GM23248 (cell line): ENCODE data around the gene KRT78. TPM values are rescaled to one million over a fixed set of nuclear protein-coding genes. Genes with fewer than 3 reads are reported as not detected.

Experiments
- DNase-seq: peaks from one replicate; pipeline ENCODE4 v3.0.0-alpha.2; 2015
- H2AFZ ChIP-seq: fragments of 200-600 bp; sonication (generic); 2 replicates; pipeline ENCODE4 v1.6.1; 2016; ENCODE audit warnings: antibody characterized with exemption
- H3F3A ChIP-seq: fragments of 200-600 bp; sonication (generic); 2 replicates; pipeline ENCODE4 v1.6.1; 2016; ENCODE audit warnings: mild to moderate bottlenecking, antibody characterized with exemption, mixed run types; ENCODE audit not compliant: insufficient read depth
- H3K27ac ChIP-seq: fragments of 200-600 bp; sonication (generic); 2 replicates; pipeline ENCODE4 v1.5.1; 2016; ENCODE audit warnings: mild to moderate bottlenecking
- H3K27me3 ChIP-seq: fragments of 200-600 bp; sonication (generic); replicated peaks from 2 replicates; pipeline ENCODE4 v1.6.1; 2016; ENCODE audit warnings: mild to moderate bottlenecking; ENCODE audit not compliant: insufficient read depth
- H3K36me3 ChIP-seq: fragments of 200-600 bp; sonication (generic); 2 replicates; pipeline ENCODE4 v1.6.1; 2016; ENCODE audit warnings: low read depth, mild to moderate bottlenecking
- H3K4me1 ChIP-seq: fragments of 200-600 bp; sonication (generic); 2 replicates; pipeline ENCODE4 v1.6.1; 2016; ENCODE audit warnings: mild to moderate bottlenecking; ENCODE audit not compliant: insufficient read depth
- H3K4me2 ChIP-seq: fragments of 200-600 bp; sonication (generic); one replicate; pipeline ENCODE4 v1.6.1; 2016; ENCODE audit warnings: mild to moderate bottlenecking; ENCODE audit not compliant: unreplicated experiment
- H3K4me3 ChIP-seq: fragments of 200-600 bp; sonication (generic); 2 replicates; pipeline ENCODE4 v1.5.1; 2016; ENCODE audit warnings: mild to moderate bottlenecking
- H3K79me2 ChIP-seq: fragments of 200-600 bp; sonication (generic); 2 replicates; pipeline ENCODE4 v1.6.1; 2016; ENCODE audit warnings: mild to moderate bottlenecking; ENCODE audit not compliant: insufficient read depth
- H3K9ac ChIP-seq: fragments of 200-600 bp; sonication (generic); 2 replicates; pipeline ENCODE4 v1.6.1; 2016; ENCODE audit warnings: mild to moderate bottlenecking
- H3K9me2 ChIP-seq: fragments of 200-600 bp; sonication (generic); 2 replicates; pipeline ENCODE4 v1.6.1; 2016; ENCODE audit warnings: mixed run types, mild to moderate bottlenecking, moderate library complexity; ENCODE audit not compliant: insufficient read depth
- H3K9me3 ChIP-seq: fragments of 200-600 bp; sonication (generic); one replicate; pipeline ENCODE4 v1.6.1; 2017; ENCODE audit warnings: low read depth
- H4K20me1 ChIP-seq: fragments of 200-600 bp; sonication (generic); 2 replicates; pipeline ENCODE4 v1.6.0; 2016; ENCODE audit not compliant: insufficient read depth
- EZH2 ChIP-seq: fragments of 200-600 bp; sonication (generic); IDR thresholded peaks from 2 replicates; pipeline ENCODE4 v1.6.1; 2018; ENCODE audit warnings: antibody characterized with exemption, mild to moderate bottlenecking; ENCODE audit not compliant: insufficient read depth, poor library complexity, severe bottlenecking
- EZH2phosphoT487 ChIP-seq: fragments of 200-600 bp; sonication (generic); IDR thresholded peaks from 2 replicates; pipeline ENCODE4 v1.6.1; 2018; ENCODE audit warnings: antibody characterized with exemption, moderate library complexity, mild to moderate bottlenecking, low read depth; ENCODE audit not compliant: insufficient read depth
- WGBS, 2 experiments: methylation state at CpG; one replicate each; pipeline ENCODE4 v1.1.6; 2015 to 2017; ENCODE audit warnings: low lambda C conversion rate in 2 of 2, low coverage in 1 of 2; ENCODE audit errors: missing lambda C conversion rate in 2 of 2; 5-methylcytosine and 5-hydroxymethylcytosine counted together
- in situ Hi-C: fragments of 300-500 bp; cut with MboI; formaldehyde crosslinking; loops from 2 replicates; pipeline ENCODE4 v1.15.0; 2020
- polyA plus RNA-seq: library from polyadenylated mRNA; unstranded; fragments of >200 nt; fragmentation: Nextera tagmentation; extraction: Ambion mirVana; gene quantifications from 2 replicates; pipeline ENCODE4 v1.2.1, GENCODE V29; 2016
- total RNA-seq: library from RNA; depleted of rRNA; stranded (reverse); fragments of >200 nt; shearing (Covaris generic); gene quantifications from 2 replicates; pipeline ENCODE4 v1.2.3, GENCODE V29; 2014

Gene KRT78
- total and polyA plus RNA-seq, 2 experiments from 2014 or later: not detected

- Histone ChIP-seq H3K4me1 (no peaks in the 10 kb centered on the region), H3K9me2 (no peaks in the 10 kb centered on the region), H3K27ac (no peak overlapping the region), H3K79me2 (no peaks in the 10 kb centered on the region), H3K4me2 (no peak overlapping the region), H3K9me3 (no peaks in the 10 kb centered on the region), H3K4me3 (no peak overlapping the region), H4K20me1 (no peaks in the 10 kb centered on the region), H3K36me3 (no peaks in the 10 kb centered on the region), H3K9ac (no peak overlapping the region), H3F3A (no peaks in the 10 kb centered on the region), H3K27me3 (peaks cover 16% of the 10 kb centered on the region; the same call in 1 of the 2 replicates), H2AFZ (no peak overlapping the region)
- TF ChIP-seq EZH2 (no peak), EZH2phosphoT487 (no peak)
- DNase-seq: no peak
- 45 to 53% methylated on average over 8 of the region's 8 CpGs for WGBS, 2 experiments
- in situ Hi-C loops: no loop called here
Observed at GRCh38 chr12:52846356-52846970, 2.3 kb downstream of the KRT78 start.

GRCh38 chr12:52845946-52846345 is 2.8 kb downstream of the KRT78 start:
- in situ Hi-C loops: no loop called here
- no peaks in the 10 kb centered on the region for H3K79me2 ChIP-seq
- no peaks in the 10 kb centered on the region for H3K4me1 ChIP-seq
- H3K9me3 ChIP-seq: no peaks in the 10 kb centered on the region
- WGBS, 2 experiments: 86 to 90% methylated on average over 1 of the region's 1 CpG
- no peak overlapping the region for H3K27ac ChIP-seq
- DNase-seq: no peak
- no peaks in the 10 kb centered on the region for H4K20me1 ChIP-seq
- TF ChIP-seq EZH2: no peak
- TF ChIP-seq EZH2phosphoT487: no peak
- H3K27me3 ChIP-seq: peaks cover 10% of the 10 kb centered on the region; the same call in 1 of the 2 replicates
- no peak overlapping the region for H3K4me2 ChIP-seq
- H2AFZ ChIP-seq: no peak overlapping the region
- no peaks in the 10 kb centered on the region for H3F3A ChIP-seq
- no peak overlapping the region for H3K9ac ChIP-seq
- H3K9me2 ChIP-seq: no peaks in the 10 kb centered on the region
- no peak overlapping the region for H3K4me3 ChIP-seq
- H3K36me3 ChIP-seq: no peaks in the 10 kb centered on the region

- in situ Hi-C loops: no loop called here
- H3K79me2 ChIP-seq: no peaks in the 10 kb centered on the region
- no peaks in the 10 kb centered on the region for H3F3A ChIP-seq
- H2AFZ ChIP-seq: no peak overlapping the region
- no peaks in the 10 kb centered on the region for H3K9me3 ChIP-seq
- H3K4me2 ChIP-seq: no peak overlapping the region
- H3K36me3 ChIP-seq: no peaks in the 10 kb centered on the region
- H3K4me3 ChIP-seq: no peak overlapping the region
- H3K9me2 ChIP-seq: no peaks in the 10 kb centered on the region
- no peak overlapping the region for H3K9ac ChIP-seq
- peaks cover 8% of the 10 kb centered on the region; the same call in 1 of the 2 replicates for H3K27me3 ChIP-seq
- no peaks in the 10 kb centered on the region for H3K4me1 ChIP-seq
- TF ChIP-seq EZH2 (no peak), EZH2phosphoT487 (no peak)
- DNase-seq: no peak
- no peaks in the 10 kb centered on the region for H4K20me1 ChIP-seq
- 77 to 78% methylated on average over 11 of the region's 11 CpGs for WGBS, 2 experiments
- H3K27ac ChIP-seq: no peak overlapping the region
Observed at GRCh38 chr12:52844386-52844785, 4.4 kb downstream of the KRT78 start.

GRCh38 chr12:52839436-52840105 is 9.2 kb downstream of the KRT78 start:
- no peak overlapping the region for H3K4me2 ChIP-seq
- no peaks in the 10 kb centered on the region for H3F3A ChIP-seq
- in situ Hi-C loops: no loop called here

More at GRCh38 chr12:52839436-52840105, 9.2 kb downstream of the KRT78 start:
- Histone ChIP-seq H3K4me3 (no peak overlapping the region), H3K9me3 (no peaks in the 10 kb centered on the region), H3K9me2 (no peaks in the 10 kb centered on the region), H4K20me1 (no peaks in the 10 kb centered on the region), H3K27ac (no peak overlapping the region), H3K4me1 (peaks cover 26% of the 10 kb centered on the region), H3K79me2 (no peaks in the 10 kb centered on the region), H3K9ac (no peak overlapping the region), H3K36me3 (no peaks in the 10 kb centered on the region), H3K27me3 (no peaks in the 10 kb centered on the region), H2AFZ (no peak overlapping the region)
- no peak for DNase-seq
- WGBS, 2 experiments: 70% methylated on average over 18 of the region's 18 CpGs
- TF ChIP-seq EZH2 (no peak), EZH2phosphoT487 (no peak)
